Keratinocyte (primary cell): ENCODE measurements around the gene KRT7.

ENCODE experiments used
- CTCF ChIP-seq, 3 experiments: IDR thresholded peaks in 1 of 3; conservative IDR thresholded peaks in 1 of 3; optimal IDR thresholded peaks in 1 of 3; 2 replicates in 2 of 3; 3 replicates in 1 of 3; pipeline versions ENCODE3 to v1.5.1; 2011; ENCODE audit warnings: low read length in 3 of 3, mild to moderate bottlenecking in 3 of 3, moderate library complexity in 2 of 3, control low read depth in 1 of 3, inconsistent platforms in 1 of 3; ENCODE audit not compliant: insufficient read depth in 2 of 3; ENCODE audit errors: extremely low read depth in 1 of 3
- EZH2 ChIP-seq: IDR thresholded peaks from one replicate; pipeline ENCODE4 v1.6.1; 2012; ENCODE audit warnings: inconsistent platforms, mild to moderate bottlenecking, low read length, moderate library complexity

- no peak for TF ChIP-seq CTCF (optimal IDR thresholded peaks at IDR 0.05 in 1 of 3, IDR thresholded peaks at IDR 0.05 in 1 of 3, conservative IDR thresholded peaks at IDR 0.05 in 1 of 3; ENCODE audit: extremely low read depth in 1 of 3, insufficient read depth in 2 of 3, low read length in 3 of 3)
- no peak for TF ChIP-seq EZH2
Observed at GRCh38 chr12:52260361-52261207, 27.5 kb downstream of the KRT7 start.
